CD4-positive, alpha-beta T cell treated with Interleukin-21 for 1 hour (primary cell): ENCODE results near the gene XAB2.

Experiments
- DNase-seq: peaks from one replicate; pipeline ENCODE4 v3.0.0-alpha.2; 2020

The XAB2 gene

DNA sequence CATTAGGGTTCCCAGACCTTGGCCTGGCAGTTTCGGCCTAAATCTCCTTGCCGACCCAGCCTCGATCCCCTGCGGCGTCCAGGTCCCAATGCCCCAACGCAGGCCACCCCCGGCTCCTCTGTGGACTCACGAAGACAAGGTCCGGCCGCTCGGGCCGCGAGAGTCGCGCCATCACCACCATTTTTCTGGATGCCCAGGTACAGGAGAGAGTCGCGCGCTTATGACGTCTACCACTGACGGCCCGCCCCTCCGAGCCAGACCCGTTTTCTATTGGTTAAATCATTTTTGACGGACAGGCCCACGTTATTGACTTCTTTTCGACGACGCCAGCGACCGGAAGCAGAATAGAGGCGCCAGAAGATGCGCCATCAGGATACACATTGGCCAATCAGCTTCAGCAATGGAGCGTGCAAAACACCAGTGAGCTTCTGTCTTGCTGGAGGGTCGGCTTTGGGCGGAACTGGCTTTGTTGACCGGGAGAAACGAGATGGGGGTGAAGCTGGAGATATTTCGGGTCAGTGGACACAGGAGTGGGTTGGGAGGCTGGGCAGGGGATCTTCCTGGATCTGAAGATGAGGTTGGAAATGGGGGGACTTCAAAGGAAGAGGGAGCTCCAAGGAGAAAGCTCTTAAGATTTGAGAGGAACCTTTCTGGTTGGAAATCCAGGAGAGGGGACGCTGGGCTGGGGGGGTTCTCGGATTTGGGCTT lies at the start of gene XAB2, which contains the start of gene PET100:
Gene XAB2 (minus strand): TSS at position 199 of the 708 bp plus-strand sequence. CDS start 18 bp downstream, at position 181.
Gene PET100 (plus strand): TSS at position 447 of the 708 bp plus-strand sequence. CDS start 41 bp downstream, at position 488.
- peak; percentile 99 for DNase-seq

DNA sequence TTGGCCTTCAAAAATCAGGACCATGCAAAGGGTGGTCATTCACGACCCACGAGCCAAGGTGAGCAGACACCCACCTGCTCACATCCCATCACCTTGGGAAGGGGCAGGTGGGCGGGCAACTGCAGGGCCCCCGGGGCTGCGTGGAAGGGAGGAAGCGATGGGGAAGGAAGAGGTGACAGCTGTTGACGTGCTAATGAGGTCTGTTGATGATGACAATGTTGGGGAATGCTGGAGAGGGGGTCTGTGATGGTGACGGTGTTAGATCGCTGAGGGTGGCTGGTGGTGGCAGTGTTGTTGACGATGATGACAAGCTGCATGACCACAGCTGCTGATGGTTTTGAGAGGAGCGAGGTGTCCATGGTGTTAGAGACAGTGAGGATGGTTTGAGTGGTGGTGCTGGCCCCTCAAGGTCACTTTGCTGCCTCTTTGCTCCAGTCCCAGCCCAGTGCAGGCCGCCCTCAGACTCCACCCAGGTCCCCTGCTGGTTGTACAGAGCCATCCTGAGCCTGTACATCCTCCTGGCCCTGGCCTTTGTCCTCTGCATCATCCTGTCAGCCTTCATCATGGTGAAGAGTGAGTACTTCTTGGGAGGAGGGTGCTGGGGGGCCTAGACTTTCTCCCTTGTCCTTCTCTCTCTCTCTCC lies 48.4 kb upstream of the XAB2 start:
- no peak for DNase-seq

- no peak for DNase-seq
Measured at GRCh38 chr19:7676854-7677253, 47.5 kb upstream of the XAB2 start, which contains the start of gene MCEMP1. Gene MCEMP1, plus strand, starts transcription at chr19:7677090. Its CDS starts 31 bp downstream, at chr19:7677121.

- DNase-seq, result no peak
Measured at GRCh38 chr19:7676376-7676775, 47.0 kb upstream of the XAB2 start.

- DNase-seq, result peak; percentile 50
Measured at GRCh38 chr19:7674010-7675005, 45.0 kb upstream of the XAB2 start.

DNA sequence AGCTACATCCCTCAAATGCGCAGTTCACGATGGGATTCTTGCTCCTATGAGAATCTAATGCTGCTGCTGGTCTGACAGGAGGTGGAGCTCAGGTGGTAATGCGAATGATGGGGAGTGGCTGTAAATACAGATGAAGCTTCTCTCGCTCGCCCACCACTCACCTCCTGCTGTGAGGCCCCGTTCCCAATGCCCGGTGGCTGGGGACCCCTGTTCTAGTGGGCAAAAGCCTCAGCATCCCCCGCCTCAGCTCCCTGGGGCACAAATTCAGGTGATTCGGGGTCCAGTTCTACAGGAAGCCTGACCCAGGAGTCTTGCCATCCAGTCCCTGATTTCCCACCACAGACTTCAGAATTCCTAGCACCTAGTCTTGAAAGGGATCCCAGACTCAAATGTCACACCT lies 43.2 kb upstream of the XAB2 start:
- no peak for DNase-seq

DNA sequence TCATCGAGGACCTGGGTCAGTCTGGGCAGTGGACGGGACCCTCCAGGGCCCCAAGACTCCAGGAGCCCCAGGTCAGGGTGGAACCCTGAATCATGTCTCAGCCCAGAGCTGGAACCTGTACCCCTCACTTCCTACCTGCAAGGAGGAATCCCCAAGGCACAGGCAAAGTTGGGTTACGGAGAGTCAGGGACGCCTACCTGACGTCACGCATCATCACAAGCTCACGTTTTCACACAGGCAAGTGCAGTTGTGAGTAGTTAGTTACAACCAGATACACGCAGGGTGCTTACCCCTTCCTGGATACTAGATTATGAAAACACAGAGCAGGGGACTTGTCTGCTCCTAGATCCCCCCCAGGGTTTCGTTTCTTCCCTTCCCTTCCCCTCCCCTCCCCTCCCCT lies 41.4 kb upstream of the XAB2 start:
- no peak for DNase-seq

GRCh38 chr19:7670150-7670783 lies 40.9 kb upstream of the XAB2 start:
- DNase-seq, result peak; percentile 21

GRCh38 chr19:7669641-7670040 lies 40.3 kb upstream of the XAB2 start:
- no peak for DNase-seq

DNA sequence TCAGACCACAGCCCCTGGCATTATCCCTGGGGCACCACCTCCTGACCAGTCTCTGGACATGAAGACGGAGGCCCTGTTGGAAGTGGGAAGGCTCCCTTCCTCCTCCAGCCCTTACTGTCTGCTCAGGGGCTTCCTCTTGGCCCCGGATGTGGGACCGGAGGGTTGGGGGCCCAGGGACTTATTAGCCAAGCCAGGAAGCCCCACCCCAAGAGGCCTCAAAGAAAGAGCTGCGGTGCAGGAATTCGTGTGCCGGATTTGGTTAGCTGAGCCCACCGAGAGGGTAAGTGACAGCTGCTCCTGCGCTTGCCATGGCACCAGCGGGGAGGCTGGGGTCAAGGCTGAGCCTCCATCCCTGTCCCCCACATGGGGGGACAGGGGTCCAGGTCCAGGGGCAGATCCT lies 39.5 kb upstream of the XAB2 start, which contains the start of gene RETN:
Gene RETN (plus strand): TSS at position 208 of the 400 bp plus-strand sequence. CDS start 278 bp downstream, outside the sequence.
- no peak for DNase-seq

DNA sequence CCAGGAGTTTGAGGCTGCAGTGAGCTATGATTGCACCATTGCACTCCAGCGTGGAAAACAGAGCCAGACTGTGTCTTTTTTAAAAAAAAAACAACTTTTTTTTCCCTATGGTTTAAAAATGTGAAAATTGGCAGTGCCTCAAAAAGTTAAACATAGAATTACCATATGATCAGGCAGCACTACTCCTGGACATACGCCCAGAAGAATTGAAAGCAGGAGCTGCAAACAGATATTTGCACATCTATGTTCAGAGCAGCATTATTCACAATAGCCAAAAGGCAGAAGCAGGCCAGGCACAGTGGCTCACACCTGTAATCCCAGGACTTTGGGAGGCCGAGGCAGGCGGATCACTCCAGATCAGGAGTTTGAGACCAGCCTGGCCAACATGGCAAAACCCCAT lies 35.7 kb upstream of the XAB2 start:
- DNase-seq, result no peak

- no peak for DNase-seq
Measured at GRCh38 chr19:7663706-7664105, 34.4 kb upstream of the XAB2 start.

GRCh38 chr19:7662657-7663056 lies 33.3 kb upstream of the XAB2 start:
- DNase-seq, result no peak

DNA sequence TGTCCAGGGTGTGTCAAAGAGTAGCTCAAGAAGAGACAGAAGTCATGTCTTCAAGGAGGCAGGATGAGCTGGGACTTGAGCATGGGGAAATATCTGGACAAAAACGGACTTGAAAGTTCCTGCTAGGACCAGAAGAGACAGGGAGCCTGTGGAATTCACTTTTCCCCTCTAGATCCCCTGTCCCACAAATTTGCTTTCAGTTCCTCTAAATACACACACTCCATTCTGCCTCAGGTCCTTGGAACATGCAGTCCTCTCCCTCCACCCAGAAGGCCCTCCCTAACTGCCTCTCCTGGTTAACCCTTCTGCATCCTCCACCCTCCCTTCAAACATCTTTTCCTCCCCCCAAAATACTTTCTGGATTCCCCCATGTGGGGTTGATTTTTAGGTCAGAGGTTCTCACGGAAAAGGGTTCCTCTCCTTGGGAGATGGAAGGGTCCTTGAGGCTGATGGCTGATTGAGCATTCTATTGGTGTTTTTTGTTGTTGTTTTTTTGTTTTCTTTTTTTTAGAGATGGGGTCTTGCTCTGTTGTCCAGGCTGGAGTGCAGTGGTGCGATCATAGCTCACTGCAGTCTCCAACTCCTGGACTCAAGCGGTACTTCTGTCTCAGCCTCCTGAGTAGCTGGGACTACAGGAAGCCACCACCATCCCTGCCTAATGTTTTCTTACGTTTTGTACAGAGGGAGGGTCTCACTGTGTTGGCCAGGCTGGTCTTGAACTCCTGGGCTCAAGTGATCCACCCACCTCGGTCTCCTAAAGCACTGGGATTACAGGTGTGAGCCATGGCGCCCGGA lies 32.6 kb upstream of the XAB2 start:
- DNase-seq, result no peak

DNA sequence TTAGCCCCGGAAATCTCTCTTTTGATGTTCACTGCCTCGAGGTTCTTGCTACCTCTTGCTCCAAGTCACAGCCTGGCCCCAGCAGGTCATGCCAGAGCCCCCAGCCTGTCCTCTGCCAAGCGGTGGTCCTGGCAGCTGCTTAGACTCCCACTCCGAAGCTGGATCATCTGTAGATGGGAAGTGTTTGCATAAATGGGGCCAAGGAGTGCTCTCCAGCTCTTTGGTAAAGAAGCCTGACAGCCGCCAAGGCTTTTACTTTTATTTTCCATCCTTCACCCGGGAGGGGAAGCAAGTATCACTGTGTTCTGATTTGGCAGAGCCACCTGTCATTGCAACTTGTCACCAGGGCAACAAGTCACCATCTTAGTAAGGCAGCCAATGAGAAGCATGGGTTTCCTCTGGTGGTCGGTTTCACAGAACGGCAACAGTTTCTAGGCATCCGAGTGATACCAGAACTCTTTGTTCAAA lies 28.9 kb upstream of the XAB2 start:
- DNase-seq, result peak; percentile 70

- DNase-seq, result peak; percentile 29
Measured at GRCh38 chr19:7657131-7657751, 27.9 kb upstream of the XAB2 start.

DNA sequence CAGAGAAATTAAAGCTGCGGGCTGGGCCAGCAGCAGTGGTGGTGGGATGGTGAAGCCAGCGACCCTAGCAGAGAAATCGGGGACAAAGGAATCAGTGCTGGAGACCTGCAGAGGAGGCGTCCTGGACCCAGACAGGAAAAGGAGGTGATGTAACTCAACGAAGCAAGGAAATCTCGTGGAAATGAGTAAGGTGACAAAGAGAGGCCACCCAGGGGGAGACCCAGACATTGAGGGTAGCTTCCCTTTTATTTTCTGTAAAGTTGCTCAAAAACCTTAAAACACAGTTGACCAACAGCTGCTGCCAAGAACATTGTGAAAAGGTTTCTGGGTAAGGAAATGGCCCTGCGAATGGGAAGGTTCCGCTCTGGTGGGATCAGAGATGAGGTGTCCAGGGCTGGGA lies 26.2 kb upstream of the XAB2 start:
- DNase-seq, result no peak

DNA sequence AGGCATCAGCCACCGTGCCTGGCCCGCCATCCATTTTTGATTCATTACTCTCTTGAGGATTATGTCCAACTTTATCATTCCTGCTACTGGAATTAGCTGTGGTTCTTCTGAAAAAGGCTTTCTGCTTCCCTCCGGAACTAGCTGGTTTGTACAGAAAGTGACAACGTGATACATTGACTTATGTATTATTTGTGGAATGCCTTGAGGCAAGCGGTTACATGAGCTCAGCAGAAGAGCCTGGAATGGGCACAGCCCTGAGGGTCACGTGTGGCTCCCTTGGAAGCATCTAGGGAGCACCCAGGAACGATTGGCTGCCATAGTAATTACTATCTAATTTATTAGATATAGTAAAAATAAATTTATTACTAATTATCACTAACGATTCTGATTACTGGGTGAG lies 25.1 kb upstream of the XAB2 start:
- DNase-seq, result no peak

DNA sequence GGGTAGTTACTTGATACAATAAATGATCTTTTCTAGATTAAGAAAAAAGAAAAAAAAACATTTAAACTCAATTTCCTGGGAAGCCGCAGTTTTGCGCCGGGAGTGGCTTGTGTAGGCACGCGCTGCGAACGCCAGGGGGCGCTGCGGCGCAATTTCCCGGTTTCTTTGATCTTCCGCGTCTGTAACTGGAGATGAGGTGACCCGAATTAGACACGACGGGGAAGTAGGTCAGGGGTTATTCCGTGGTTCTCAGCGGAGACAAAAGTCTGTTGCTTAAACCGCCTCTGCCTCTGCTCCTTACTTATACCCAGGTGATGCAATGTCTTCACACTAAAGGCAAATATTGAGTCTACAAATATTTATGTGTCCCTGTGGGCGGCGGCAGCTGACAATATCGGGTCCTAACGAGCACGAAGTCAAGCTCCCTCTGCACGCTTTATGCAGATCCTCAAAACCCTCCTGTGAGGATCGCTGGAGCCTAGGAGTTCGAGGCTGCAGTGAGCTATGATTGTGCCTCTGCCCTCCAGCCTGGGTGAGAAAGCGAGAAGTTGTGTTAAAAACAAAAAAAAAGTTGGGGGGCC lies 22.8 kb upstream of the XAB2 start:
- DNase-seq, result peak; percentile 88

DNA sequence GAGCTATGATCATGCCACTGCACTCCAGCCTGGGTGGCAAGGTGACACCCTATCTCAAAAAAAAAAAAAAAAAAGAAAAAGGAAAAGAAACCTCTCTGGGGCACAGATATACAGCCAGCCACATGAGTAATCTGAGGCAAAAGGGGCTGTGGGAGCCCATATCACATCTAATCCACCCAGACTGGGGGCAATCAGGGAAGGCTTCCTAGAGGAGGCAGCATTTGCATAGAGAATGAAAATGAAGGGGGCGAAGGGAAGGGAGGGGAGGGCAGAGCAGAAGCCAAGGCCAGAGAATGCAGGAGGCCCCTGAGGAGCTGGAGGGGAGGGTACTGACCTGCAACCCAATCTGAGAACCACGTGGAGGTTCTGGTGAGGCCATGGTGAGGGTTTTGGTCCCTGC lies 20.8 kb upstream of the XAB2 start:
- no peak for DNase-seq
